Activated T-helper 2 cell treated with anti-CD3 and anti-CD28 coated beads, Interferon-gamma antibody, Interleukin-2, Interleukin-4, amounts not matched to agents 10 μg/mL and 5 μg/mL and 100 μg/mL, durations not matched to agents 14 hours and 24 hours and 36 hours (primary cell): Measurements from ENCODE around the gene GDF2. TPM values are rescaled to one million over a fixed set of nuclear protein-coding genes. Genes with fewer than 3 reads are reported as not detected.

ENCODE experiments used
- total RNA-seq: library from RNA; stranded (reverse); gene quantifications from 2 replicates; pipeline ENCODE4 v1.2.3, GENCODE V29; 2022

The GDF2 gene
- total RNA-seq, 1 donor from 2014 or later = not detected

Other genes with a start within 250 kb of the GDF2 start
- 0.11 and 0.25 TPM in 2 replicates for gene GDF10, start 22.3 kb upstream of the GDF2 start, total RNA-seq
- gene RBP3, start 25.9 kb downstream of the GDF2 start, total RNA-seq = not detected in 2 replicates
- gene ZNF488, start 61.8 kb downstream of the GDF2 start, total RNA-seq = 1.4 and 1.7 TPM in 2 replicates
- gene ANXA8, start 161.7 kb downstream of the GDF2 start, total RNA-seq = 7.0 and 7.5 TPM in 2 replicates
- not detected in 2 replicates for gene FAM25G, start 169.2 kb downstream of the GDF2 start, total RNA-seq
- 32.1 and 33.9 TPM in 2 replicates for gene AGAP9, start 201.2 kb downstream of the GDF2 start, total RNA-seq